Measurements from ENCODE around the gene RSL1D1.

GRCh38 chr16:11824362-11824761 lies 27.0 kb downstream of the RSL1D1 start:
- TF ChIP-seq EZH2phosphoT487 (IDR thresholded peaks at IDR 0.05; ENCODE audit: borderline replicate concordance) (no peak), CTCF (conservative IDR thresholded peaks at IDR 0.05; ENCODE audit: low read length) (no peak)

Data from Loucy (cell line).